Activated T-helper 17 cell treated with anti-CD3 and anti-CD28 coated beads, Interleukin-2, amount 50 U/mL, for 72 hours (primary cell): ENCODE data around the gene LRP4. TPM values are rescaled to one million over a fixed set of nuclear protein-coding genes. Genes with fewer than 3 reads are reported as not detected.

Experiments used
- ATAC-seq: fragments of 150-1000 bp; cut with Tn5 transposase; replicated peaks from 2 replicates; pipeline ENCODE4 v1.10.0; 2021; ENCODE audit warnings: mild to moderate bottlenecking, moderate library complexity
- H3K27ac Mint-ChIP-seq: one replicate; pipeline ENCODE4 v1.8.0; 2022; ENCODE audit warnings: mixed read lengths
- H3K27me3 Mint-ChIP-seq: one replicate; pipeline ENCODE4 v1.8.0; 2022; ENCODE audit warnings: mixed read lengths
- H3K36me3 Mint-ChIP-seq: one replicate; pipeline ENCODE4 v1.8.0; 2022; ENCODE audit warnings: low read depth, mild to moderate bottlenecking, mixed read lengths
- H3K4me1 Mint-ChIP-seq: one replicate; pipeline ENCODE4 v1.8.0; 2022; ENCODE audit warnings: mixed read lengths
- H3K4me3 Mint-ChIP-seq: one replicate; pipeline ENCODE4 v1.8.0; 2022; ENCODE audit warnings: mild to moderate bottlenecking, mixed read lengths
- H3K9me3 Mint-ChIP-seq: one replicate; pipeline ENCODE4 v1.8.0; 2022; ENCODE audit warnings: mixed read lengths
- total RNA-seq, 2 donors: library from RNA; stranded (reverse); gene quantifications; one replicate each; pipeline ENCODE4 v1.2.3, GENCODE V29; 2022

Gene LRP4
- total RNA-seq, 2 donors from 2014 or later: 0.08 to 0.11 TPM

- no peak overlapping the region for H3K4me3 Mint-ChIP-seq
- no peak overlapping the region for H3K27ac Mint-ChIP-seq
- H3K9me3 Mint-ChIP-seq: no peaks in the 10 kb centered on the region
- no peaks in the 10 kb centered on the region for H3K36me3 Mint-ChIP-seq
- peaks cover 7% of the 10 kb centered on the region for H3K4me1 Mint-ChIP-seq
- no peak for ATAC-seq
- peaks cover 46% of the 10 kb centered on the region for H3K27me3 Mint-ChIP-seq
Measured at GRCh38 chr11:46912526-46913150, 5.7 kb downstream of the LRP4 start.

GRCh38 chr11:46907606-46908005 lies 10.7 kb downstream of the LRP4 start:
- H3K4me3 Mint-ChIP-seq: no peak overlapping the region
- H3K9me3 Mint-ChIP-seq: no peaks in the 10 kb centered on the region
- no peaks in the 10 kb centered on the region for H3K4me1 Mint-ChIP-seq
- no peak for ATAC-seq
- H3K36me3 Mint-ChIP-seq: no peaks in the 10 kb centered on the region
- peaks cover 10% of the 10 kb centered on the region for H3K27me3 Mint-ChIP-seq
- H3K27ac Mint-ChIP-seq: no peak overlapping the region

GRCh38 chr11:46906609-46907041 lies 11.7 kb downstream of the LRP4 start:
- Mint-ChIP-seq H3K27ac (no peak overlapping the region), H3K9me3 (no peaks in the 10 kb centered on the region), H3K4me3 (no peak overlapping the region), H3K4me1 (no peaks in the 10 kb centered on the region), H3K27me3 (peaks cover 8% of the 10 kb centered on the region), H3K36me3 (no peaks in the 10 kb centered on the region)
- no peak for ATAC-seq

- Mint-ChIP-seq H3K27ac (no peak overlapping the region), H3K36me3 (no peaks in the 10 kb centered on the region), H3K9me3 (no peaks in the 10 kb centered on the region), H3K4me1 (no peaks in the 10 kb centered on the region), H3K4me3 (no peak overlapping the region), H3K27me3 (peaks cover 8% of the 10 kb centered on the region)
- no peak for ATAC-seq
Measured at GRCh38 chr11:46905806-46906205, 12.5 kb downstream of the LRP4 start.

GRCh38 chr11:46903846-46904245 lies 14.5 kb downstream of the LRP4 start:
- Mint-ChIP-seq H3K9me3 (no peaks in the 10 kb centered on the region), H3K27ac (no peak overlapping the region), H3K4me1 (no peaks in the 10 kb centered on the region), H3K36me3 (no peaks in the 10 kb centered on the region), H3K27me3 (peaks cover 5% of the 10 kb centered on the region), H3K4me3 (no peak overlapping the region)
- ATAC-seq: no peak

- Mint-ChIP-seq H3K4me3 (no peak overlapping the region), H3K9me3 (no peaks in the 10 kb centered on the region), H3K27me3 (peaks cover 5% of the 10 kb centered on the region), H3K4me1 (no peaks in the 10 kb centered on the region), H3K36me3 (no peaks in the 10 kb centered on the region), H3K27ac (no peak overlapping the region)
- ATAC-seq: no peak
Measured at GRCh38 chr11:46902694-46903093, 15.7 kb downstream of the LRP4 start.

GRCh38 chr11:46901156-46901555 lies 17.2 kb downstream of the LRP4 start:
- no peaks in the 10 kb centered on the region for H3K4me1 Mint-ChIP-seq
- no peak for ATAC-seq
- H3K9me3 Mint-ChIP-seq: no peaks in the 10 kb centered on the region
- H3K27me3 Mint-ChIP-seq: peaks cover 3% of the 10 kb centered on the region
- no peaks in the 10 kb centered on the region for H3K36me3 Mint-ChIP-seq
- no peak overlapping the region for H3K4me3 Mint-ChIP-seq
- H3K27ac Mint-ChIP-seq: no peak overlapping the region

GRCh38 chr11:46900091-46900746 lies 18.1 kb downstream of the LRP4 start:
- Mint-ChIP-seq H3K4me1 (no peaks in the 10 kb centered on the region), H3K27me3 (peaks cover 3% of the 10 kb centered on the region), H3K27ac (no peak overlapping the region), H3K4me3 (no peak overlapping the region), H3K9me3 (no peaks in the 10 kb centered on the region), H3K36me3 (no peaks in the 10 kb centered on the region)
- ATAC-seq: no peak

GRCh38 chr11:46899501-46900025 lies 18.8 kb downstream of the LRP4 start:
- H3K27me3 Mint-ChIP-seq: peaks cover 3% of the 10 kb centered on the region
- no peaks in the 10 kb centered on the region for H3K9me3 Mint-ChIP-seq
- H3K36me3 Mint-ChIP-seq: no peaks in the 10 kb centered on the region
- no peak overlapping the region for H3K4me3 Mint-ChIP-seq
- no peaks in the 10 kb centered on the region for H3K4me1 Mint-ChIP-seq
- ATAC-seq: no peak
- H3K27ac Mint-ChIP-seq: no peak overlapping the region

GRCh38 chr11:46898396-46899095 lies 19.8 kb downstream of the LRP4 start:
- Mint-ChIP-seq H3K9me3 (no peaks in the 10 kb centered on the region), H3K4me1 (no peaks in the 10 kb centered on the region), H3K27me3 (peaks cover 3% of the 10 kb centered on the region), H3K36me3 (no peaks in the 10 kb centered on the region), H3K4me3 (no peak overlapping the region), H3K27ac (no peak overlapping the region)
- no peak for ATAC-seq

GRCh38 chr11:46896719-46897406 lies 21.5 kb downstream of the LRP4 start:
- Mint-ChIP-seq H3K9me3 (no peaks in the 10 kb centered on the region), H3K4me3 (no peak overlapping the region), H3K27ac (no peak overlapping the region), H3K36me3 (no peaks in the 10 kb centered on the region), H3K27me3 (no peaks in the 10 kb centered on the region), H3K4me1 (no peaks in the 10 kb centered on the region)
- peak; percentile 42 for ATAC-seq

GRCh38 chr11:46895821-46896220 lies 22.5 kb downstream of the LRP4 start:
- no peak overlapping the region for H3K27ac Mint-ChIP-seq

GRCh38 chr11:46894961-46895360 lies 23.4 kb downstream of the LRP4 start:
- no peak for ATAC-seq
- H3K36me3 Mint-ChIP-seq: no peaks in the 10 kb centered on the region
- no peaks in the 10 kb centered on the region for H3K4me1 Mint-ChIP-seq
- H3K27ac Mint-ChIP-seq: no peak overlapping the region
- H3K4me3 Mint-ChIP-seq: no peak overlapping the region
- H3K27me3 Mint-ChIP-seq: no peaks in the 10 kb centered on the region
- H3K9me3 Mint-ChIP-seq: no peaks in the 10 kb centered on the region

More at GRCh38 chr11:46895821-46896220, 22.5 kb downstream of the LRP4 start:
- ATAC-seq: no peak
- Mint-ChIP-seq H3K4me1 (no peaks in the 10 kb centered on the region), H3K27me3 (no peaks in the 10 kb centered on the region), H3K4me3 (no peak overlapping the region), H3K9me3 (no peaks in the 10 kb centered on the region), H3K36me3 (no peaks in the 10 kb centered on the region)

GRCh38 chr11:46894506-46894905 lies 23.8 kb downstream of the LRP4 start:
- Mint-ChIP-seq H3K27ac (no peak overlapping the region), H3K27me3 (no peaks in the 10 kb centered on the region), H3K4me3 (no peak overlapping the region), H3K9me3 (no peaks in the 10 kb centered on the region), H3K36me3 (no peaks in the 10 kb centered on the region), H3K4me1 (no peaks in the 10 kb centered on the region)
- no peak for ATAC-seq
